Cardiac muscle cell (in vitro differentiated cells and primary cell): ENCODE data around the gene LPCAT1. TPM values are rescaled to one million over a fixed set of nuclear protein-coding genes. Genes with fewer than 3 reads are reported as not detected.
"Not testable (repeated sequence)": the region's sequence is repeated elsewhere in the genome, so short reads cannot be mapped to it uniquely, and the experiment has no call there.

Experiments
- DNase-seq, 2 donors: peaks; one replicate each; pipeline versions ENCODE4 v3.0.0 to v3.0.0-alpha.2; 2010 to 2017; ENCODE audit warnings: low read depth in 1 of 2, low spot score in 1 of 2
- H3K27ac ChIP-seq: fragments of 200-600 bp; sonication (generic); 2 replicates; pipeline ENCODE4 v1.5.1; 2016
- H3K27me3 ChIP-seq: fragments of 200-600 bp; sonication (generic); 2 replicates; pipeline ENCODE4 v1.6.0; 2016; ENCODE audit warnings: control low read depth
- H3K36me3 ChIP-seq: fragments of 200-600 bp; sonication (generic); 2 replicates; pipeline ENCODE4 v1.5.1; 2016; ENCODE audit warnings: control low read depth
- H3K4me1 ChIP-seq: fragments of 200-600 bp; sonication (generic); 2 replicates; pipeline ENCODE4 v1.8.1; 2017; ENCODE audit warnings: low read depth, mild to moderate bottlenecking, mixed run types
- H3K4me3 ChIP-seq: fragments of 200-600 bp; sonication (generic); 2 replicates; pipeline ENCODE4 v1.5.1; 2016; ENCODE audit warnings: mild to moderate bottlenecking
- H3K9me3 ChIP-seq: fragments of 200-600 bp; sonication (generic); 2 replicates; pipeline ENCODE4 v1.5.1; 2017; ENCODE audit warnings: low read depth, mild to moderate bottlenecking, control low read depth
- polyA plus RNA-seq: library from polyadenylated mRNA; unstranded; fragments of >200 nt; fragmentation: Nextera tagmentation; extraction: Ambion mirVana; gene quantifications from 2 replicates; pipeline ENCODE4 v1.2.1, GENCODE V29; 2016
- total RNA-seq: library from RNA; depleted of rRNA; stranded (reverse); fragments of >200 nt; gene quantifications from 2 replicates; pipeline ENCODE4 v1.2.3, GENCODE V29; 2016
- TF ChIP-seq, protein P1 (sequence below): IDR thresholded peaks from 2 replicates; pipeline ENCODE4 v1.5.1; 2012; ENCODE audit warnings: low read depth, mild to moderate bottlenecking, low read length

Gene LPCAT1
- total and polyA plus RNA-seq, 2 experiments from 2014 or later = 48.5 to 57.3 TPM

DNA sequence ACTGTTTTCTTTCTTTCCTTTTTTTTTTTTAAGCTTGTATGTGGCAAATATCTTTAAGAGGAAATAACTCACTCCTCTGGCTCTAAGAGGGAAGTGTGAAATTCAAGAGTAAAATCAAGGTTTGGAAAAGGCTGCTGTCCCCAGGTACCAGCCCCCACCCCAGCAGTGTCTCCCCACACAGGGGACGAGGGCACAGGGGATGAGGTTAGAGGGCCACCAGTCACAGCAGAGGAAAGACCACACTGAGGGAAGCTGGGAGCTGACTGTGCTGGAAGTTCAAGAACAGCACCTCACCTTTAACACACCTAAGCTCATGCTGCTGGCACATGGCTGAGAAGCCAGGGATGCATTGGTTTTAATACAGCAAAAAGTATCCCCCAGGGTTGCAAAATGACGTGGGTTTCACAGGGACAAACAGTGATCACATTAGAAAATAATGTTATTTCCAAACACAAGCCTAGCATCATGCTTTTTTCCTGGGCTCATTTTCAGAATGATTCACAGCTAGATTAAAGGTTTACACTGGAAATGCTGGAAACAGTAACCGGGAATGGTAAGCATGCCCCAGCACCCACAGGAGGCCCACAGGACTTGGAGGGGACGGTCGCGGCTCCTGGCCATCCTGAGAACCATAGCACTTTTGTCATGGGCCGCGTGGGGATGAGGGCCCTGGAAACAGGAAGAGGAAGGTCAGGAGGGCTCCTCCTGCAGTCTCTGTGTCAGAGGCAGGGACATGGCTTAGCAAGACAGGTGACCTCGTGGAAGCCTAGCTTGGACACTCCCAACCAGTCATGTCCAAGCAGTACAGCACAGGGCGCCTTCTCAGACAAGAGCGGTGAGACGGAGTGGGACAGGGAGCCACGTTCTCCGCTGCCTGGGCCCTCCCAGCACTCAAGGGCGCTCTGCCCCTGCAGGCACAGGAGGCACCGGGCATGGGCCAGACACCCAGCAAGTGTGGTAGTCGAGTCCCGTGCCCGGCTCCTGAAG, 6.9 kb downstream of the LPCAT1 start:
- Histone ChIP-seq H3K36me3 (no peaks in the 10 kb centered on the region), H3K4me3 (no peak overlapping the region), H3K27me3 (no peaks in the 10 kb centered on the region), H3K4me1 (peaks cover 5% of the 10 kb centered on the region), H3K27ac (no peak overlapping the region), H3K9me3 (no peaks in the 10 kb centered on the region)
- peak in 1 of 2 donors; percentile 51 for DNase-seq
- TF ChIP-seq, protein P1, sequence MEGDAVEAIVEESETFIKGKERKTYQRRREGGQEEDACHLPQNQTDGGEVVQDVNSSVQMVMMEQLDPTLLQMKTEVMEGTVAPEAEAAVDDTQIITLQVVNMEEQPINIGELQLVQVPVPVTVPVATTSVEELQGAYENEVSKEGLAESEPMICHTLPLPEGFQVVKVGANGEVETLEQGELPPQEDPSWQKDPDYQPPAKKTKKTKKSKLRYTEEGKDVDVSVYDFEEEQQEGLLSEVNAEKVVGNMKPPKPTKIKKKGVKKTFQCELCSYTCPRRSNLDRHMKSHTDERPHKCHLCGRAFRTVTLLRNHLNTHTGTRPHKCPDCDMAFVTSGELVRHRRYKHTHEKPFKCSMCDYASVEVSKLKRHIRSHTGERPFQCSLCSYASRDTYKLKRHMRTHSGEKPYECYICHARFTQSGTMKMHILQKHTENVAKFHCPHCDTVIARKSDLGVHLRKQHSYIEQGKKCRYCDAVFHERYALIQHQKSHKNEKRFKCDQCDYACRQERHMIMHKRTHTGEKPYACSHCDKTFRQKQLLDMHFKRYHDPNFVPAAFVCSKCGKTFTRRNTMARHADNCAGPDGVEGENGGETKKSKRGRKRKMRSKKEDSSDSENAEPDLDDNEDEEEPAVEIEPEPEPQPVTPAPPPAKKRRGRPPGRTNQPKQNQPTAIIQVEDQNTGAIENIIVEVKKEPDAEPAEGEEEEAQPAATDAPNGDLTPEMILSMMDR = no peak

DNA sequence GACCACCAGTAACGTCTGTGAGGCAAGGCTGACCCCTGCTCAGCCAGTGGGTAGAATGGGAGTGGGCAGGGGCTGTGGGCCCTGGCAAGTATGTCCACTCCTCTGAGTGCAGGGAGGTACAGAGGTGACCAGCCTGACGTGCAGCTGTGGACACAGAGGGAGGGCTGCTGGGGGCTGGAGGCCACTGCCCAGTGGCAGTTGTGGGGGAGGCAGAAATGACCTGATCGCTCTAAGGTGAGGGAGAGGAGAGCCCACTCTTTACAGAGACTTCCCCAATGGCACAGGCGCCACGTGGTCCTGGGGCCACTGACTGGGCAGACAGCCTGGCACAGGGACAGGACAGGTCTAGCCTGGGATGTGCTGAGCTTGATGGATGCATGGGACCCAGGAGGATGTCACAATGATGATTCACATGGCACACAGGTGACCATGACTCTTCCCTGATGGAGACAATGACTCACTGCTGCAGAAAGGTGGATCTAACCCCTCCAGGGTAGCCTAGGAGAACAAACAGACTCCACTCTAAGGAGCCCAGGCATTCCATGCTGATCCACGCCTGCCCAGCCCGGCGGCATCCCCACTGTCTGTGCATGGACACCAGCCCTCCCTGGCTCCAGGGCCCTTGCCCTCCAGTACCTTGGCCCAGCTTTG, 7.7 kb downstream of the LPCAT1 start:
- Histone ChIP-seq H3K27me3 (no peaks in the 10 kb centered on the region), H3K4me1 (no peaks in the 10 kb centered on the region), H3K9me3 (no peaks in the 10 kb centered on the region), H3K36me3 (no peaks in the 10 kb centered on the region), H3K27ac (no peak overlapping the region), H3K4me3 (no peak overlapping the region)
- DNase-seq = no peak
- TF ChIP-seq, protein P1 = no peak

DNA sequence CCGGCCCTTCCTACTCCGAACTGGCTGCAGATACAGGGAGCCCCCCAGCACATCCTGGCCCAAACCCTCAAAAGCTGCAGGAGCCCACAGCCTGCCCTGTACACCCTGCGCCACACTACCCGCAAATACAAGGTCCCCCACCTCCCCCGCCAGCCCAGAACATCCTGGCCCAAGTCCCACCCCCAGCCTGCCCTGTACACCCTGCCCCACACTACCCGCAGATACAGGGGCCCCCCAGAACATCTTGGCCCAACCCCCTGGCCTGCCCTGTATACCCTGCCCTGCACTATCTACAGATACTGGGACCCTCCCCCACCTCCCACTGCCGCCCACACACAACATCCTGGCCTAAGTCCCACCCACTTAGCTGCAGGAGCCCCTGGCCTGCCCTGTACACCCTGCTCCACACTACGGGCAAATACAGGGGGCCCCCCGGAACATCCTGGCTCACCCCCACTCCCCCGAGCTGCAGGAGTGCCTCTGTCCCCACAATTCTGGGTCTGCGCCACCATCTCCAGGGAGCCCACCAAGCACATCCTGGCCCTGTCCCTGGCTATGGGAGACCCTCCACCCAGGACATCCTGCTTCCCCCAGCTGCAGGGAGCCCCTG, 8.3 kb downstream of the LPCAT1 start:
- Histone ChIP-seq H3K4me1 (no peaks in the 10 kb centered on the region), H3K27me3 (no peaks in the 10 kb centered on the region), H3K36me3 (no peaks in the 10 kb centered on the region), H3K27ac (no peak overlapping the region), H3K4me3 (no peak overlapping the region), H3K9me3 (no peaks in the 10 kb centered on the region)
- DNase-seq = no peak
- TF ChIP-seq, protein P1 = no peak

DNA sequence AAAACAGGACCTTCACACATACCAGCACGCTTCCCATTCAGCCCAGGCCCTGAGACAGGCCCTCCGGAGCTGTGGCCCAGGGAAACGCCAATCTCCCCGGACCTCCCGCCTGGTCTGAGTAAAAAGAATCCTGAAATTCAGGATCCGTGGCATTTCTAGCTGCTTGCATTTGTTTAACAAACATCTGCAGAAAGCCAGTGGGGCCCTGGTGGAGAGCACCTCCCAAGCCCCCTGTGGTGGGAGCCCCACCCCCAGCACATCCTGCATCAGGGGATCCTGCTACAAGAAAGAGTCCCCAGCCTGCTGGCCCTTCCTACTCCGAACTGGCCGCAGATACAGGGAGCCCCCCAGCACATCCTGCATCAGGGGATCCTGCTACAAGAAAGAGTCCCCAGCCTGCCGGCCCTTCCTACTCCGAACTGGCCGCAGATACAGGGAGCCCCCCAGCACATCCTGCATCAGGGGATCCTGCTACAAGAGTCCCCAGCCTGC, 8.9 kb downstream of the LPCAT1 start:
- not testable (repeated sequence) for H3K4me1 ChIP-seq, DNase-seq, H3K27ac ChIP-seq, H3K27me3 ChIP-seq, H3K4me3 ChIP-seq, H3K36me3 ChIP-seq, H3K9me3 ChIP-seq

DNA sequence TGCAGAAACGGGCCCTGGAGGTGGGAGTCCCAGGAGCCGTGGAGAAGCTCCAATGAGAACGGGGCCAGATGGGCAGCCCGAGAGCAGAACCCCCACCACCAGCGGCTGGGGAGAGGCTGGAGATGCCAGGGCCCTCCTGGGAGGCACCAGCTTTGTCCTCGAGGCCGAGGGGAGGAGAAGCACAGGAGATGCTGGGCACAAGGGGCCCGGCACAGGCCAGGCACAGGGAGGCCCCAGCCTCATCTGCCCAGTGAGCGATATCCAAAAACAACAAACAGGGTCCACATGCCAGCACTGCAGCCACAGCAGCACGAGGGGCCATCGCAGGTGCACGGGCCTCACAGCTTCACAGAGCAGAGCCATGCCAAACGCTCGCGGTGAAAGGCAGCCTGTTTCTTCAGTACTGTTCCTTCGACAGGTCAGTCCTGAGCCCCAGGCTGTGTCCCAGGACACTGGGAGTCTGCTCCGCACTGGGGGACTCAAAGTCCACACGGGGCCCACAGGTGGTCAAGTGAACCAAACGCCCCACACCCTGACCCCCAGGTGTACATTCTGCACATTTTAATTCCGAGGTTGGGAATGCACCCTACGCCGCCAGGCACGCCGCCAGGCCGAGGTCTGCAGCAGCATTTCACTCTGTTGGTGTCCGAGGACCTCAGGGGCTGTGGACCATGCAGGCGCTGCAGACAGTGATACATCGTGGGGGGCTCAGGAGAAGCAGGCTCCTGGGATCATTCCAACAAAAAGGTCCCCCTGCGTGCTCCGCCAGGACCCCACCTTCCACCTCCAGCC, 9.5 kb downstream of the LPCAT1 start:
- TF ChIP-seq, protein P1 = no peak
- Histone ChIP-seq H3K36me3 (no peaks in the 10 kb centered on the region), H3K4me3 (no peak overlapping the region), H3K4me1 (no peaks in the 10 kb centered on the region), H3K27ac (no peak overlapping the region), H3K27me3 (no peaks in the 10 kb centered on the region), H3K9me3 (no peaks in the 10 kb centered on the region)
- no peak for DNase-seq
